Neuronal stem cell (in vitro differentiated cells): Measurements from ENCODE around the gene ACP7.

ENCODE experiments used
- DNase-seq: peaks from one replicate; pipeline ENCODE4 v3.0.0-alpha.2; 2013; ENCODE audit warnings: low spot score
- H2AFZ ChIP-seq: one replicate; pipeline ENCODE4 v1.6.1; 2013; ENCODE audit warnings: mild to moderate bottlenecking, low read length, inconsistent platforms
- H2AK5ac ChIP-seq: 2 replicates; pipeline ENCODE4 v1.6.1; 2013; ENCODE audit warnings: low read depth, mild to moderate bottlenecking, inconsistent platforms, low read length, moderate library complexity, mixed read lengths
- H2BK120ac ChIP-seq: 2 replicates; pipeline ENCODE4 v1.6.1; 2013; ENCODE audit warnings: low read depth, mild to moderate bottlenecking, inconsistent platforms, low read length, moderate library complexity, mixed read lengths
- H2BK12ac ChIP-seq: one replicate; pipeline ENCODE4 v1.6.1; 2013; ENCODE audit warnings: low read length, inconsistent platforms
- H2BK15ac ChIP-seq: 2 replicates; pipeline ENCODE4 v1.6.1; 2013; ENCODE audit warnings: mild to moderate bottlenecking, low read length, inconsistent platforms, mixed read lengths
- H2BK5ac ChIP-seq: one replicate; pipeline ENCODE4 v1.6.1; 2013; ENCODE audit warnings: inconsistent platforms, mild to moderate bottlenecking, low read length, moderate library complexity
- H3K14ac ChIP-seq: one replicate; pipeline ENCODE4 v1.6.1; 2013; ENCODE audit warnings: low read length, inconsistent platforms
- H3K18ac ChIP-seq: 2 replicates; pipeline ENCODE4 v1.6.1; 2013; ENCODE audit warnings: low read length, inconsistent platforms
- H3K23ac ChIP-seq: 2 replicates; pipeline ENCODE4 v1.6.1; 2013; ENCODE audit warnings: low read depth, mild to moderate bottlenecking, mixed read lengths, low read length, inconsistent platforms; ENCODE audit not compliant: poor library complexity
- H3K27ac ChIP-seq: replicated peaks from 3 replicates; pipeline ENCODE4 v1.5.1; 2013; ENCODE audit warnings: low read length, inconsistent platforms
- H3K27me3 ChIP-seq, 3 experiments: 2 replicates each; pipeline ENCODE4 v1.6.1; 2013; ENCODE audit warnings: low read length in 3 of 3, mild to moderate bottlenecking in 2 of 3, inconsistent platforms in 1 of 3, low read depth in 1 of 3, mixed read lengths in 1 of 3, moderate library complexity in 1 of 3; ENCODE audit not compliant: control insufficient read depth in 3 of 3, insufficient read depth in 3 of 3
- H3K36me3 ChIP-seq, 2 donors: replicated peaks in 1 of 2; 2 replicates each; pipeline ENCODE4 v1.6.1; 2013; ENCODE audit warnings: low read length in 2 of 2; ENCODE audit not compliant: control insufficient read depth in 2 of 2, insufficient read depth in 2 of 2
- H3K4ac ChIP-seq: 2 replicates; pipeline ENCODE4 v1.6.1; 2013; ENCODE audit warnings: inconsistent platforms, mild to moderate bottlenecking, low read length, moderate library complexity
- H3K4me1 ChIP-seq, 2 donors: 1 replicate in 1 of 2; 2 replicates in 1 of 2; pipeline ENCODE4 v1.6.1; 2013; ENCODE audit warnings: low read length in 2 of 2, low read depth in 1 of 2; ENCODE audit not compliant: control insufficient read depth in 2 of 2, insufficient read depth in 1 of 2
- H3K4me2 ChIP-seq: one replicate; pipeline ENCODE4 v1.6.1; 2013; ENCODE audit warnings: mild to moderate bottlenecking, low read length, inconsistent platforms; ENCODE audit not compliant: insufficient read depth, poor library complexity, severe bottlenecking
- H3K4me3 ChIP-seq, 2 donors: 2 replicates each; pipeline ENCODE4 v1.5.1; 2013; ENCODE audit warnings: low read length in 2 of 2, mild to moderate bottlenecking in 2 of 2, inconsistent platforms in 1 of 2, moderate library complexity in 1 of 2
- H3K79me1 ChIP-seq: one replicate; pipeline ENCODE4 v1.6.1; 2013; ENCODE audit warnings: low read depth, mild to moderate bottlenecking, inconsistent platforms, low read length, moderate library complexity
- H3K9ac ChIP-seq: one replicate; pipeline ENCODE4 v1.6.1; 2013; ENCODE audit warnings: mild to moderate bottlenecking, low read depth, low read length, inconsistent platforms; ENCODE audit not compliant: poor library complexity
- H3K9me3 ChIP-seq, 2 donors: replicated peaks in 1 of 2; 2 replicates each; pipeline versions ENCODE3 to v1.6.1; 2013; ENCODE audit warnings: low read length in 2 of 2, mild to moderate bottlenecking in 2 of 2, inconsistent platforms in 1 of 2, low read depth in 1 of 2, mixed read lengths in 1 of 2, moderate library complexity in 1 of 2; ENCODE audit not compliant: control insufficient read depth in 2 of 2, insufficient read depth in 1 of 2
- H4K8ac ChIP-seq: one replicate; pipeline ENCODE4 v1.6.1; 2013; ENCODE audit warnings: low read depth, mild to moderate bottlenecking, inconsistent platforms, low read length, moderate library complexity
- H4K91ac ChIP-seq: one replicate; pipeline ENCODE4 v1.6.1; 2013; ENCODE audit warnings: low read length, low read depth, mild to moderate bottlenecking, inconsistent platforms; ENCODE audit not compliant: poor library complexity
- WGBS, 2 donors: extraction: QIAGEN DNeasy Blood & Tissue Kit; methylation state at CpG; one replicate each; pipeline ENCODE4 v1.1.7; 2013; ENCODE audit warnings: missing lambda C conversion rate in 2 of 2, mixed read lengths in 1 of 2; ENCODE audit not compliant: insufficient read length in 2 of 2, insufficient replicate concordance in 1 of 2; ENCODE audit errors: extremely low coverage in 2 of 2; 5-methylcytosine and 5-hydroxymethylcytosine counted together

Gene ACP7

DNA sequence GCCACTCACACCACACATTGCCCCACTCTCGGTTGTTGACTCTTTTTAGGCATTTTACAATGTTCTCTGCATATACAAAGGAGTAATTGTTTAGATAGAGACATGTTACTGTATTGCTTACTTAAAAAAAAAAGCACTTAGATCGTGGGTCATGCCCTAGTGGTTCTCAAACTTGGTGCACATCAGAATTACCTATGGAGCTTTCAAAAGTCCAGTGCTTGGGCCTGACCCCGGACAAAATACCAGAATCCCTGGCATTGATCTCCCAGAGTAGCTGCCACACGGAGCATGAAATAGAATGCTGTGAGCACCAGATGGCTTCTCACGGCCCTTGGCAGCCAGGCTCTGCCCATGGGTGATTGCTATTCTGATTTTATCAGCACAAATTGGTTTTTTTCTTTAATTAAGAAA lies 20.0 kb downstream of the ACP7 start:
- no CpG with 5 or more reads among the region's 5 CpGs for WGBS, 2 donors
- H3K9me3 ChIP-seq = no peaks in the 10 kb centered on the region

GRCh38 chr19:39106194-39106593 lies 22.0 kb downstream of the ACP7 start:
- H3K4me2 ChIP-seq = no peak overlapping the region
- H2AK5ac ChIP-seq = no peak overlapping the region
- H3K4me1 ChIP-seq = no peaks in the 10 kb centered on the region
- H2BK15ac ChIP-seq = no peak overlapping the region
- H3K36me3 ChIP-seq = no peaks in the 10 kb centered on the region
- no peak for DNase-seq
- no peak overlapping the region for H3K27ac ChIP-seq
- no peak overlapping the region for H3K4me3 ChIP-seq
- H2AFZ ChIP-seq = no peak overlapping the region
- no peak overlapping the region for H3K18ac ChIP-seq
- H3K79me1 ChIP-seq = peaks cover 1% of the 10 kb centered on the region
- no CpG with 5 or more reads among the region's 7 CpGs for WGBS, 2 donors
- H4K8ac ChIP-seq = no peak overlapping the region
- H4K91ac ChIP-seq = no peak overlapping the region
- no peak overlapping the region for H3K14ac ChIP-seq
- H3K27me3 ChIP-seq = peaks cover 0 to 17% (median 0%) of the 10 kb centered on the region in 3 experiments
- no peak overlapping the region for H3K9ac ChIP-seq
- no peaks in the 10 kb centered on the region for H3K9me3 ChIP-seq
- H3K4ac ChIP-seq = no peak overlapping the region
- no peak overlapping the region for H2BK12ac ChIP-seq
- no peak overlapping the region for H2BK120ac ChIP-seq
- no peak overlapping the region for H3K23ac ChIP-seq
- H2BK5ac ChIP-seq = no peak overlapping the region

More for the DNA sequence above, 20.0 kb downstream of the ACP7 start:
- no peak overlapping the region for H2AK5ac ChIP-seq
- H2BK120ac ChIP-seq = no peak overlapping the region
- no peak overlapping the region for H4K91ac ChIP-seq
- H3K27ac ChIP-seq = no peak overlapping the region
- no peaks in the 10 kb centered on the region for H3K36me3 ChIP-seq
- no peak overlapping the region for H2BK5ac ChIP-seq
- H3K79me1 ChIP-seq = peaks cover 1% of the 10 kb centered on the region
- H3K23ac ChIP-seq = no peak overlapping the region
- H2AFZ ChIP-seq = no peak overlapping the region
- no peak overlapping the region for H3K14ac ChIP-seq
- H3K18ac ChIP-seq = no peak overlapping the region
- no peak overlapping the region for H3K4me2 ChIP-seq
- H3K4me3 ChIP-seq = no peak overlapping the region
- no peaks in the 10 kb centered on the region for H3K4me1 ChIP-seq
- H3K9ac ChIP-seq = no peak overlapping the region
- no peak for DNase-seq
- no peak overlapping the region for H3K4ac ChIP-seq
- no peak overlapping the region for H4K8ac ChIP-seq
- no peak overlapping the region for H2BK15ac ChIP-seq
- H3K27me3 ChIP-seq = peaks cover 0 to 12% (median 0%) of the 10 kb centered on the region in 3 experiments
- no peak overlapping the region for H2BK12ac ChIP-seq

- H4K8ac ChIP-seq = no peak overlapping the region
- H3K14ac ChIP-seq = no peak overlapping the region
- peaks cover 0 to 27% (median 0%) of the 10 kb centered on the region in 3 experiments for H3K27me3 ChIP-seq
- no peak overlapping the region for H4K91ac ChIP-seq
- H2BK5ac ChIP-seq = no peak overlapping the region
- no peak overlapping the region for H3K4ac ChIP-seq
- no peak overlapping the region for H3K18ac ChIP-seq
- H2AK5ac ChIP-seq = peak overlapping the region; percentile 43
- no peak overlapping the region for H3K4me2 ChIP-seq
- no peaks in the 10 kb centered on the region for H3K79me1 ChIP-seq
- H3K23ac ChIP-seq = no peak overlapping the region
- H3K4me3 ChIP-seq = no peak overlapping the region
- no peak overlapping the region for H2BK12ac ChIP-seq
- no peak overlapping the region for H3K9ac ChIP-seq
- no peaks in the 10 kb centered on the region for H3K4me1 ChIP-seq
- H2AFZ ChIP-seq = no peak overlapping the region
- DNase-seq = no peak
- H3K9me3 ChIP-seq = no peaks in the 10 kb centered on the region
- no peaks in the 10 kb centered on the region for H3K36me3 ChIP-seq
- no peak overlapping the region for H2BK120ac ChIP-seq
- no peak overlapping the region for H2BK15ac ChIP-seq
- no peak overlapping the region for H3K27ac ChIP-seq
Measured at GRCh38 chr19:39109641-39110040, 25.5 kb downstream of the ACP7 start.

DNA sequence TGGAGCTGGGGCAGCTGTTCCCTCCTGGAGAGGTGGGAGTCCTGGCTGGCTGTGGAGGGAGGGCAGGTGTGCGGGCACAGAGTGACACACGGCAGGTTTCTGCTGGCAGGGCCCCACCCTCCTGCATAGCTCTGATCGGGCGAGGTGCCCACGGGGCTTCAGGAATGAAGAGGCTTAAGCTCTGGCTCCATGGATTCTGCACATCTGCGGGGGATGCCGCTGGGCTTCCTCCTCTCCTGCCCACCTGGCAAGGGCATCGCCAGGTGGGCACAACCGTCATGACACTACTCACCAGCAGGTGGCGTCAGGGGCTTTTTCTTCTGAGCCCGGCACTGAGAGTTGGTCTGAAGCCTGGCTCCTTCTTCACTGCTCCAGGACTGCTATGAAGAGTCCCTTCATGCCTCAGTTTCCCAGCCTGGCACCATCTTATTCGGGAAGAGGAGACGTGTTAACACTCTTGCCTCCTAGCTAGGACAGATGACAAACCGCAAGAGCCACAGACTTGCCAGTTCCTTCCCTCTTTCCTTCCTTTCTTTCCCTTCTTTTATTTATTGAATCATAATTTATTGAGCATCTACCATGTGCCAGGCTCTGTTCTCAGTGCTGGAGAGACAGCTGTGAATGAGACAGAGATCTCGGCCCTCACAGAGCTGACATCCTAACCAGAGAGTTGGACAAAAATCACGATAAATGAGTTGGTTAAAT lies 26.2 kb downstream of the ACP7 start:
- Histone ChIP-seq H3K79me1 (no peaks in the 10 kb centered on the region), H3K4me3 (no peak overlapping the region), H3K4ac (no peak overlapping the region), H2BK120ac (no peak overlapping the region), H3K23ac (no peak overlapping the region), H4K8ac (no peak overlapping the region), H3K4me1 (no peaks in the 10 kb centered on the region), H3K14ac (no peak overlapping the region), H2BK5ac (no peak overlapping the region), H3K4me2 (no peak overlapping the region), H3K27ac (no peak overlapping the region), H3K36me3 (no peaks in the 10 kb centered on the region), H2AFZ (no peak overlapping the region), H3K9me3 (no peaks in the 10 kb centered on the region), H2AK5ac (peak overlapping the region; percentile 43), H2BK12ac (no peak overlapping the region), H3K9ac (no peak overlapping the region), H3K27me3 (peaks cover 0 to 25% (median 0%) of the 10 kb centered on the region in 3 experiments), H2BK15ac (no peak overlapping the region), H3K18ac (no peak overlapping the region), H4K91ac (no peak overlapping the region)
- no CpG with 5 or more reads among the region's 16 CpGs for WGBS, 2 donors
- DNase-seq = peak; percentile 48
